Osteocyte (in vitro differentiated cells): Measurements from ENCODE around the gene UGT1A3. TPM values are rescaled to one million over a fixed set of nuclear protein-coding genes. Genes with fewer than 3 reads are reported as not detected.
A peak's percentile ranks its signal among the peaks of the same experiment; 100 is the strongest.

Experiments
- DNase-seq: peaks from one replicate; pipeline ENCODE4 v3.0.0; 2021; ENCODE audit warnings: mixed read lengths; ENCODE audit not compliant: unreplicated experiment; ENCODE audit errors: extremely low spot score
- H3K27ac Mint-ChIP-seq: one replicate; pipeline ENCODE4 v1.8.0; 2021; ENCODE audit warnings: mild to moderate bottlenecking, mixed read lengths; ENCODE audit not compliant: unreplicated experiment
- H3K27me3 Mint-ChIP-seq: one replicate; pipeline ENCODE4 v1.8.0; 2021; ENCODE audit warnings: mixed read lengths; ENCODE audit not compliant: unreplicated experiment
- H3K36me3 Mint-ChIP-seq: one replicate; pipeline ENCODE4 v1.8.0; 2021; ENCODE audit warnings: mixed read lengths; ENCODE audit not compliant: unreplicated experiment
- H3K4me1 Mint-ChIP-seq: one replicate; pipeline ENCODE4 v1.8.0; 2021; ENCODE audit warnings: mixed read lengths; ENCODE audit not compliant: unreplicated experiment
- H3K4me3 Mint-ChIP-seq: one replicate; pipeline ENCODE4 v1.8.0; 2021; ENCODE audit warnings: mild to moderate bottlenecking, moderate library complexity, mixed read lengths; ENCODE audit not compliant: unreplicated experiment
- H3K9me3 Mint-ChIP-seq: one replicate; pipeline ENCODE4 v1.8.0; 2021; ENCODE audit warnings: mixed read lengths; ENCODE audit not compliant: unreplicated experiment
- total RNA-seq: library from RNA; stranded (reverse); gene quantifications from 2 replicates; pipeline ENCODE4 v1.2.1, GENCODE V29; 2021
- TF ChIP-seq, protein P1 (sequence below): fragments of 200-600 bp; sonication (generic); IDR thresholded peaks from 2 replicates; pipeline ENCODE4 v1.5.0; 2021; ENCODE audit warnings: antibody characterized with exemption, mild to moderate bottlenecking, moderate library complexity

The UGT1A3 gene
- total RNA-seq, 1 donor from 2014 or later = not detected

DNA sequence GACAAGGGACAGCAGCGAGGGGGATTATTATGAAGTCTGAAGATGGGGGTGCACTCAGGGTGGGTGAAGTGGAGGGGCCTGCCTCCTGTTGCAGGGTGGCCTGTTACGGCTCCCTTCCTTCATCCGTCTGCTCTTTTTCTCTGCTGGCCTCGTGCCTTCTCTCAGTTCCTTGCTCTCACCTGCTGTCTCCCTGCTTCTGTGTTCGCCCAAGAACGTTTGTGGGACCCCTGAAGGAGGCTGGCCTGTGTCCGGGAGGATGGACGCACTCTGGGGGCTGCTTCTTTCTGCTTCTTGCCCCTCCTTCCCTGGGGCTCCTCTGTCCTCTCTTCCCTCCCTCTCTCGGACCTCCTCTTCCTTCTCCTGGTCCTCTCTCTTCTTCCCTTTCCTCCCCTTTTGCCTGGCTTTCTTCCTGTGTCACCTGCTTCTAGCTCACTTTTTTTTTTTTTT is 63.1 kb downstream of the UGT1A3 start:
- DNase-seq = peak; percentile 74
- H3K27me3 Mint-ChIP-seq = peaks cover 8% of the 10 kb centered on the region
- no peaks in the 10 kb centered on the region for H3K36me3 Mint-ChIP-seq
- H3K27ac Mint-ChIP-seq = no peak overlapping the region
- no peak overlapping the region for H3K4me3 Mint-ChIP-seq
- H3K4me1 Mint-ChIP-seq = no peaks in the 10 kb centered on the region
- no peaks in the 10 kb centered on the region for H3K9me3 Mint-ChIP-seq
- TF ChIP-seq, protein P1, sequence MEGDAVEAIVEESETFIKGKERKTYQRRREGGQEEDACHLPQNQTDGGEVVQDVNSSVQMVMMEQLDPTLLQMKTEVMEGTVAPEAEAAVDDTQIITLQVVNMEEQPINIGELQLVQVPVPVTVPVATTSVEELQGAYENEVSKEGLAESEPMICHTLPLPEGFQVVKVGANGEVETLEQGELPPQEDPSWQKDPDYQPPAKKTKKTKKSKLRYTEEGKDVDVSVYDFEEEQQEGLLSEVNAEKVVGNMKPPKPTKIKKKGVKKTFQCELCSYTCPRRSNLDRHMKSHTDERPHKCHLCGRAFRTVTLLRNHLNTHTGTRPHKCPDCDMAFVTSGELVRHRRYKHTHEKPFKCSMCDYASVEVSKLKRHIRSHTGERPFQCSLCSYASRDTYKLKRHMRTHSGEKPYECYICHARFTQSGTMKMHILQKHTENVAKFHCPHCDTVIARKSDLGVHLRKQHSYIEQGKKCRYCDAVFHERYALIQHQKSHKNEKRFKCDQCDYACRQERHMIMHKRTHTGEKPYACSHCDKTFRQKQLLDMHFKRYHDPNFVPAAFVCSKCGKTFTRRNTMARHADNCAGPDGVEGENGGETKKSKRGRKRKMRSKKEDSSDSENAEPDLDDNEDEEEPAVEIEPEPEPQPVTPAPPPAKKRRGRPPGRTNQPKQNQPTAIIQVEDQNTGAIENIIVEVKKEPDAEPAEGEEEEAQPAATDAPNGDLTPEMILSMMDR = no peak

DNA sequence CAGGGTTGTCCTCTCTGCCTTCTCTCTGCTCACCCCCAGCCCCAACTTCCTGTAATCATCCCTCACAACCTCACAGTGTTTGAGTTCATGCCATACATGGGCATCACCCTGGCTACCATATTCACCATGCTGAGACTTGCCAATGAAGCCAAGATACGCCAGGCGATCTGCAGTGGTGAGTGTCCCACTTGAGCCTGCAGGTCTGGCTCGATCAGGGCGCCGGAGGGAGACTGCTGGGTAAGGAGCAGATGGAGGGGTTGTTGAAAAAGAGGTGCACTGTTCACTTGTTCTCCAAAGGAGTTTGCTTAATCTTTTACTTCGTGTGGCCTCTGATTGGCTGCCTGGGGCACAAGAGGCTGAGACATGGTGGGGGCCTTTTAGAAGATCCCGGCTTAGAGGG is 63.9 kb downstream of the UGT1A3 start:
- peaks cover 8% of the 10 kb centered on the region for H3K27me3 Mint-ChIP-seq
- no peaks in the 10 kb centered on the region for H3K36me3 Mint-ChIP-seq
- no peak overlapping the region for H3K27ac Mint-ChIP-seq
- no peaks in the 10 kb centered on the region for H3K4me1 Mint-ChIP-seq
- no peaks in the 10 kb centered on the region for H3K9me3 Mint-ChIP-seq
- TF ChIP-seq, protein P1 = no peak
- DNase-seq = no peak
- no peak overlapping the region for H3K4me3 Mint-ChIP-seq

DNA sequence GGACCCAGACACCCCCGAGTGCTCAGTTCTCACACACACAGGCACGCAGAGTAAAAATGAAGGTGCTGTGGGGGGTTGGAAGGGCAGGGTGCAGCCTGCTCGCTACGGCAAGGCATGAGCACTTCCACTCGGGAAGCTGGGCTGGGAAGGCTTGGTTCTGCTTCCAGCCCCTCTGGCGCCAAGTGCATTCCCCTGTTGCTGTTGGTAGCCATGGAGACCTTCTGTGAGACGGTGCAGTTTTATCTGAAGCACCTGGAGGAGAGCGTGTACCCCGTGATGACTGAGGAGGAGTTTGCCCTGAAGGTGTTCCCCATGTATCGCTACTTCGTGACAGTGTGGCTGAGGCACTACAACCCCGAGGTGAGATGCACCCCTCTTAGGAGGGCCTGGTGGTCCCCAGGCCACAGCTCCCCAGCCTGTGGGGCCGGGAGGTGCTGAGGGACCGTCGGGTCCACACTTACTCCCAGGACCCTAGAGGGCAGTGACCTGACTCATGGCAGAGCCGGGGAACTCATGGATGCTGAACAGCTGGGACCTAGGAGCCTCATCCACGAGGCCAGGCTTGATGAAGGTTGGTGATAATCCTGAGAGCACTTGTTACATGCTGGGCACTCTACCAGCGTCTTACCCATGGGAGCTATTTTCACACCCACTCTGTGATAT is 64.8 kb downstream of the UGT1A3 start:
- peaks cover 8% of the 10 kb centered on the region for H3K27me3 Mint-ChIP-seq
- H3K36me3 Mint-ChIP-seq = no peaks in the 10 kb centered on the region
- H3K27ac Mint-ChIP-seq = no peak overlapping the region
- H3K4me1 Mint-ChIP-seq = no peaks in the 10 kb centered on the region
- no peaks in the 10 kb centered on the region for H3K9me3 Mint-ChIP-seq
- no peak overlapping the region for H3K4me3 Mint-ChIP-seq
- TF ChIP-seq, protein P1 = no peak
- DNase-seq = peak; percentile 75

DNA sequence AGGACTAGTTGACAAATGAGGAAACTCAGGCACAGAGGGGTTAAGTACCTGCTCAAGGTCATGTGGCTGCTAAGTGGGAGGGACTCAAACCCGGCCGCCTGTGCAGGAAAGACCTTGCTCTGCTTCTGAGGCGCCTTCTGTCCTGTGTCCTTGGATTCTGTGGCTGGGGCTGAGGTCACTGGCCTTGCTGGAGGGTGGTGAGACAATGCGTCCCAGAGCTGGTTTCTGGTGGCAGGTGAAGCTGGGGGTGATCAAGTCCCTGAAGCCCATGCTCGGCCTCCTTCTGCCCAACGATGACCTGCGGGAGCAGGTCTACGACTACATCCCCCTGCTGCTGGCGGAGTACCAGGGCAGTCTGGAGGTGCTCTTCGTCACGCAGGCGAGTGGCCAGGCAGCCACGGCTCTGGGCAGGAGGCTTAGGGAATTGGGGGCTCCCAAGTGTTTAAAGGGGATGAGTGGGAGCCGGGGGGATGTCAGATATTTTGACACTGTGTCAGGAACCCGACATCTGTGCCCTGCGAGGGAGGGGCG is 65.4 kb downstream of the UGT1A3 start:
- no peaks in the 10 kb centered on the region for H3K9me3 Mint-ChIP-seq
- no peak overlapping the region for H3K4me3 Mint-ChIP-seq
- peak; percentile 65 for DNase-seq
- TF ChIP-seq, protein P1 = no peak
- no peaks in the 10 kb centered on the region for H3K4me1 Mint-ChIP-seq
- no peaks in the 10 kb centered on the region for H3K36me3 Mint-ChIP-seq
- no peak overlapping the region for H3K27ac Mint-ChIP-seq
- peaks cover 7% of the 10 kb centered on the region for H3K27me3 Mint-ChIP-seq

DNA sequence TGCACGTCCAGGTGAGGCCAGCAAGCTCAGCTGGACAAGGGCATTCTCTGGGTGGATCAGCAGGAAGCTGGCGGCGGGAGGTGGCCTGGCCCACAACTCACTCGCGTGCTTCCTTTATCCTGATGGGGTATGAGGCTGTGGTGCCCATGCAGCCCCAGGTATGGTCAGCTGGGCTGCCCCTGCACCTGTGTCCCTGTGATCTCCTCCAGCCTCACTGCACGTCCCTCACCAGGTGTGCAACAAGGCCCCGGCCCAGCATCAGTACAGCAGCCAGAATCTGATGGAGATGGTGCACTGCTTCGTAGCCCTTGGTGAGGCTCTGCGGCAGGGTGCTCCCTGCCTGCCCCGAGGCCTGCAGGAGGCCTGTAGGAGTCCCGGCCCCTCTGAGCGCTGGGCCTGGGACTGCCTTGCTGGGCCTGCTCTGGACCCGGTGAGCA is 66.9 kb downstream of the UGT1A3 start:
- peaks cover 5% of the 10 kb centered on the region for H3K27me3 Mint-ChIP-seq
- peak; percentile 80 for DNase-seq
- no peaks in the 10 kb centered on the region for H3K4me1 Mint-ChIP-seq
- H3K36me3 Mint-ChIP-seq = no peaks in the 10 kb centered on the region
- TF ChIP-seq, protein P1 = no peak
- H3K9me3 Mint-ChIP-seq = peaks cover 3% of the 10 kb centered on the region
- no peak overlapping the region for H3K27ac Mint-ChIP-seq
- no peak overlapping the region for H3K4me3 Mint-ChIP-seq
